Measurements from ENCODE around the gene PRR23E. TPM values are rescaled to one million over a fixed set of nuclear protein-coding genes. Genes with fewer than 3 reads are reported as not detected.

Gene PRR23E
- total RNA-seq, 1 experiment from 2014 or later: not detected

DNA sequence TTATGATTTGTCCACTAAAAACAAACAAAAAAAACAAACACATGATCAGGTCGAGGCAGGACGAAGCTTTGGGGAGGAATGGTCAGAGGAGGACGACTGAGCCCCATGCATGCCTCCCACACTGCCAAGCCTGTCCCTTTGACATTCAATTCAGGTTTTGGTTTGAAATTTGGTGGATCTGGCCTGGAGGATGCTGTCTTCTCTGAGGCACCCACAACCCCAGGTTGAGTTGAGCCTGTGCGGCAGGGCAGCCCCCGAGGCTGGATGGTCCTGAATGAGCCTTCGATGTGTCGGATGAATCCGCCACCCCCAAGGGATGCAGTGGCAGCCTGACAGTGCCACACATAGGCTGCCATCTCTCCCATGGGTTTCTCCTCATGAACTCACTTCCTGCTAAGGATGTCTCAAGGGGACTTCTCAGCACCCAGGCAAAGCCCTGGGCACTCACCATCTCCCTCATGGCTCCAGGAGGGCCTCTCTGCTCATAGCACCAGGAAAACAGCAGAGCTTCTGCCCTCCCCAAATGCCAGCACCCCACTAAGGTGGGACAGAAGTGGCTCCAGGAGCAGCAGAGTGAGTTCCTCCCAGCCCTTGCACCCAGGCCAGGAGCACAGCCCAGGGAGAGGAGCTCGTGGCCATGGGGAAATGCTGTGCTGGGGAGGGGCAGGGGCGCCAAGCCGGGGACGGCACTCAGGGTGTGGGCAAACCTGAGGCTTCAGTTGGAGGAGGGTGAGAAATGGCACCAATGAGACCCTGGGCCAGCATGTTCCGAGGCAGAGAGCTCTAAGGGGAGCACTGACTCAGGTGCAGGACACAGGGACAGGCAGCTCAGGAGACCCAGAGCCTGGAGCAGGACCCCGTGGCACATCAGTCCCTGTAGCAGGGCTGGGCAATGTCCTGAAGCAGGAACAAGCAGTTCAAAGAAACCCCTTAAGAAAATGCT, 18.5 kb downstream of the PRR23E start:
- H3K9me2 ChIP-seq (ENCODE audit: insufficient read depth): no peaks in the 10 kb centered on the region
- DNase-seq: no peak
- no peaks in the 10 kb centered on the region for H3K79me2 ChIP-seq (ENCODE audit: low read depth)
- H3K27me3 ChIP-seq (ENCODE audit: insufficient read depth, low read depth): no peaks in the 10 kb centered on the region
- no peak overlapping the region for H3K4me3 ChIP-seq
- H3K4me1 ChIP-seq (replicated peaks; ENCODE audit: insufficient read depth): no peaks in the 10 kb centered on the region
- no peaks in the 10 kb centered on the region for H3K9me3 ChIP-seq (ENCODE audit: insufficient read depth, low read depth)
- no peak overlapping the region for H2AFZ ChIP-seq
- CTCF ChIA-PET: no interaction called here
- no peak for TF ChIP-seq EZH2 (IDR thresholded peaks at IDR 0.05; ENCODE audit: low read depth)
- TF ChIP-seq CTCF (conservative IDR thresholded peaks at IDR 0.05): no peak
- no peaks in the 10 kb centered on the region for H4K20me1 ChIP-seq (ENCODE audit: insufficient read depth)
- BruUV-seq (replicated peaks): no TSS peak
- no peak overlapping the region for H3K27ac ChIP-seq
- no peaks in the 10 kb centered on the region for H3F3A ChIP-seq (ENCODE audit: insufficient read depth, low read depth)
- H3K36me3 ChIP-seq (ENCODE audit: low read depth): no peaks in the 10 kb centered on the region
- POLR2A ChIA-PET (ENCODE audit: unreplicated experiment): interaction anchor here (0.6 to 0.7 kb wide), 2 partner anchors 15 to 27 kb away, joined by 8 to 11 read pairs; no protein-coding TSS in a partner anchor
- no peak overlapping the region for H3K4me2 ChIP-seq
- intact Hi-C loops (cut with micrococcal nuclease; ENCODE audit: unreplicated experiment): no loop called here

DNA sequence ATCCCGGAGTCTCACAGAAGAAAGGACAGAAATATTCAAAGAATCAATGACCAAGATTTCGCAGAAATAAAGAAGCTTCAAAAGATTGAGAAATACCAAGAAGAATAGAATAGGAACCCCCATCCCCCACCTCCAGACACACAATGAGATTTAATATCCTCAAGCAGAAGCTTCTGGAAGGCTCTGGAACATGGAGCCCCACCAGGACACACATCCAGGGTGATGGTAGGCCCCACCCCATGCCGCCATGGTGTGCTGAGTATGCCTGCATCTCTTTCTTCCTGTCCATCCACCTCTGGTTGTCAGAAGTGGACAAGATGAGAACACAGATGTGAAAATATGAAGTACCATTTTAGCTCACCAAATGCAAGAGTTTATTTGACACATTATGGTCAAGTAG, 19.3 kb downstream of the PRR23E start:
- Histone ChIP-seq H3K4me1 (replicated peaks; ENCODE audit: insufficient read depth) (peaks cover 6% of the 10 kb centered on the region), H3K36me3 (ENCODE audit: low read depth) (no peaks in the 10 kb centered on the region), H3K27me3 (ENCODE audit: insufficient read depth, low read depth) (no peaks in the 10 kb centered on the region), H3K9me3 (ENCODE audit: insufficient read depth, low read depth) (no peaks in the 10 kb centered on the region), H2AFZ (no peak overlapping the region), H3K9me2 (ENCODE audit: insufficient read depth) (no peaks in the 10 kb centered on the region), H3K4me3 (no peak overlapping the region), H3K79me2 (ENCODE audit: low read depth) (no peaks in the 10 kb centered on the region), H3F3A (ENCODE audit: insufficient read depth, low read depth) (peaks cover 5% of the 10 kb centered on the region; the same call in 1 of the 2 replicates), H4K20me1 (ENCODE audit: insufficient read depth) (no peaks in the 10 kb centered on the region), H3K4me2 (no peak overlapping the region), H3K27ac (no peak overlapping the region)
- intact Hi-C loops (cut with micrococcal nuclease; ENCODE audit: unreplicated experiment): no loop called here
- POLR2A ChIA-PET (ENCODE audit: unreplicated experiment): interaction anchor here (0.7 kb wide), 1 partner anchor 27 kb away, joined by 8 read pairs; no protein-coding TSS in a partner anchor
- no peak for DNase-seq
- BruUV-seq (replicated peaks): no TSS peak
- TF ChIP-seq CTCF (conservative IDR thresholded peaks at IDR 0.05) (no peak), EZH2 (IDR thresholded peaks at IDR 0.05; ENCODE audit: low read depth) (no peak)
- CTCF ChIA-PET: no interaction called here

GRCh38 chr3:127212711-127213110, 19.8 kb downstream of the PRR23E start:
- H3K36me3 ChIP-seq (ENCODE audit: low read depth): no peaks in the 10 kb centered on the region
- peaks cover 9% of the 10 kb centered on the region for H3K4me1 ChIP-seq (replicated peaks; ENCODE audit: insufficient read depth)
- ChIA-PET POLR2A (ENCODE audit: unreplicated experiment) (no interaction called here), CTCF (no interaction called here)
- H3K27me3 ChIP-seq (ENCODE audit: insufficient read depth, low read depth): no peaks in the 10 kb centered on the region
- DNase-seq: no peak
- no peaks in the 10 kb centered on the region for H3K9me2 ChIP-seq (ENCODE audit: insufficient read depth)
- H2AFZ ChIP-seq: no peak overlapping the region
- H3K4me2 ChIP-seq: no peak overlapping the region
- H3K79me2 ChIP-seq (ENCODE audit: low read depth): no peaks in the 10 kb centered on the region
- TF ChIP-seq CTCF (conservative IDR thresholded peaks at IDR 0.05) (no peak), EZH2 (IDR thresholded peaks at IDR 0.05; ENCODE audit: low read depth) (no peak)
- no peak overlapping the region for H3K27ac ChIP-seq
- no peak overlapping the region for H3K4me3 ChIP-seq
- H3F3A ChIP-seq (ENCODE audit: insufficient read depth, low read depth): peaks cover 9% of the 10 kb centered on the region; the same call in 1 of the 2 replicates
- no peaks in the 10 kb centered on the region for H4K20me1 ChIP-seq (ENCODE audit: insufficient read depth)
- no peaks in the 10 kb centered on the region for H3K9me3 ChIP-seq (ENCODE audit: insufficient read depth, low read depth)
- no TSS peak for BruUV-seq (replicated peaks)
- intact Hi-C loops (cut with micrococcal nuclease; ENCODE audit: unreplicated experiment): no loop called here
